BE2C (cell line): ENCODE data around the gene TMEM273.

Experiments
- DNase-seq: peaks from one replicate; pipeline ENCODE4 v3.0.0-alpha.2; 2020
- H3K27me3 ChIP-seq: fragments of 250-450 bp; sonication (Bioruptor Pico); 2 replicates; pipeline ENCODE4 v1.5.1; 2020; ENCODE audit warnings: mild to moderate bottlenecking
- H3K36me3 ChIP-seq: fragments of 250-450 bp; sonication (Bioruptor Pico); 2 replicates; pipeline ENCODE4 v1.5.1; 2020; ENCODE audit warnings: mild to moderate bottlenecking
- H3K4me1 ChIP-seq: fragments of 250-450 bp; sonication (Bioruptor Pico); 2 replicates; pipeline ENCODE4 v1.5.1; 2020
- H3K4me3 ChIP-seq: 2 replicates; pipeline ENCODE4 v1.5.1; 2011; ENCODE audit warnings: low read depth, low read length
- H3K9me3 ChIP-seq: fragments of 250-450 bp; sonication (Bioruptor Pico); 2 replicates; pipeline ENCODE4 v1.5.1; 2020
- CTCF ChIP-seq: IDR thresholded peaks from 2 replicates; pipeline ENCODE4 v1.5.1; 2012; ENCODE audit warnings: mild to moderate bottlenecking, low read depth, low read length

TMEM273 gene

GRCh38 chr10:49170632-49171325, 17.4 kb downstream of the TMEM273 start:
- TF ChIP-seq CTCF, result no peak
- Histone ChIP-seq H3K36me3 (no peaks in the 10 kb centered on the region), H3K4me1 (no peaks in the 10 kb centered on the region), H3K9me3 (no peaks in the 10 kb centered on the region), H3K27me3 (no peaks in the 10 kb centered on the region), H3K4me3 (no peak overlapping the region)
- DNase-seq, result no peak

- Histone ChIP-seq H3K9me3 (no peaks in the 10 kb centered on the region), H3K4me3 (no peak overlapping the region), H3K4me1 (no peaks in the 10 kb centered on the region), H3K27me3 (no peaks in the 10 kb centered on the region), H3K36me3 (no peaks in the 10 kb centered on the region)
- no peak for TF ChIP-seq CTCF
- DNase-seq, result no peak
Measured at GRCh38 chr10:49169776-49170175, 18.4 kb downstream of the TMEM273 start.

GRCh38 chr10:49168831-49169500, 19.2 kb downstream of the TMEM273 start:
- H3K4me3 ChIP-seq, result no peak overlapping the region
- no peak for DNase-seq
- no peak for TF ChIP-seq CTCF

GRCh38 chr10:49168171-49168540, 20.0 kb downstream of the TMEM273 start:
- no peak for TF ChIP-seq CTCF
- Histone ChIP-seq H3K4me3 (no peak overlapping the region), H3K27me3 (no peaks in the 10 kb centered on the region), H3K36me3 (no peaks in the 10 kb centered on the region), H3K9me3 (no peaks in the 10 kb centered on the region), H3K4me1 (no peaks in the 10 kb centered on the region)
- DNase-seq, result no peak

More at GRCh38 chr10:49168831-49169500, 19.2 kb downstream of the TMEM273 start:
- H3K4me1 ChIP-seq, result no peaks in the 10 kb centered on the region
- no peaks in the 10 kb centered on the region for H3K36me3 ChIP-seq
- H3K27me3 ChIP-seq, result no peaks in the 10 kb centered on the region
- no peaks in the 10 kb centered on the region for H3K9me3 ChIP-seq

- H3K4me3 ChIP-seq, result no peak overlapping the region
- DNase-seq, result no peak
- no peaks in the 10 kb centered on the region for H3K27me3 ChIP-seq
- TF ChIP-seq CTCF, result no peak
- no peaks in the 10 kb centered on the region for H3K4me1 ChIP-seq
- H3K9me3 ChIP-seq, result no peaks in the 10 kb centered on the region
- H3K36me3 ChIP-seq, result no peaks in the 10 kb centered on the region
Measured at GRCh38 chr10:49167425-49168170, 20.6 kb downstream of the TMEM273 start.
